ENCODE measurements around the gene TIMP2. TPM values are rescaled to one million over a fixed set of nuclear protein-coding genes. Genes with fewer than 3 reads are reported as not detected.

TIMP2 gene
- total RNA-seq, 1 experiment from 2014 or later, result 29.0 TPM

DNA sequence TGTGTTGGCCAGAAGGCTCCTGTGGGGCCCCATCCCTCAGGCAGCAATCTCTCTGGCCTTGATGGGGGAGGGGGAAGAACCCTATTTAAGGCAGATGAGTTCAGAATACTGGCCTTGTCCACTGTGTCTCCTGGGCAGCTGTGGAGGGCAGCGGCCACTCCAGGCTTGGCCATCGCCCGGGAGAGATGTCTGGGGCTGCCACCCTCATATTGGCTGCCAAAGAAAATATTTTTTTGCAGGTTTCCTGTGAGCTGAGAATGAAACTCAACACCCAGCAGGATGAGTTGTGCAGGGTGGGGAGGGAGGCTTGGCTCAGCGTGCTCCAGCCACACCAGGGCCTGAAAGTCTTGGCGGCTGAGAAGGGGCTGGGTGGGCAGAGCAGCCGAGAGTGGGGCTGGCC lies 14.4 kb upstream of the TIMP2 start:
- no peak overlapping the region for H3K56ac ChIP-seq (ENCODE audit: insufficient read length, low read depth, low read length)
- H3K9me3 ChIP-seq (ENCODE audit: control insufficient read depth, low read depth, low read length), result no peaks in the 10 kb centered on the region
- H3K79me2 ChIP-seq (ENCODE audit: insufficient read depth, low read length), result no peaks in the 10 kb centered on the region
- H3K4me2 ChIP-seq (ENCODE audit: insufficient read depth, insufficient read length, low read length), result no peak overlapping the region
- H3K79me1 ChIP-seq (ENCODE audit: insufficient read depth, low read depth, low read length, poor library complexity, severe bottlenecking), result no peaks in the 10 kb centered on the region
- no peak overlapping the region for H3T11ph ChIP-seq (ENCODE audit: low read length)
- no peak overlapping the region for H4K91ac ChIP-seq (ENCODE audit: insufficient read length, low read depth, low read length)
- no peak overlapping the region for H2BK15ac ChIP-seq (ENCODE audit: low read depth, low read length)
- H2AFZ ChIP-seq (ENCODE audit: low read length), result no peak overlapping the region
- no peak overlapping the region for H2BK5ac ChIP-seq (ENCODE audit: insufficient read length, low read length)
- Mint-ChIP-seq H3K27ac (no peak overlapping the region), H3K4me3 (no peak overlapping the region), H3K36me3 (ENCODE audit: insufficient read depth in 1 of 3, low read depth in 3 of 3) (no peaks in the 10 kb centered on the region), H3K4me1 (peaks cover under 1 to 18% of the 10 kb centered on the region in 2 experiments), H3K27me3 (ENCODE audit: low read depth) (peaks cover 8% of the 10 kb centered on the region), H3K9me3 (no peaks in the 10 kb centered on the region)
- no peak overlapping the region for H4K5ac ChIP-seq (ENCODE audit: insufficient read length, low read depth, low read length)
- H2AK5ac ChIP-seq (ENCODE audit: insufficient read length, low read length), result no peak overlapping the region
- H3K14ac ChIP-seq (ENCODE audit: insufficient read depth, low read length), result no peak overlapping the region
- H3K27me3 ChIP-seq (ENCODE audit: insufficient read depth, low read length), result no peaks in the 10 kb centered on the region
- TF ChIP-seq CTCF (conservative IDR thresholded peaks at IDR 0.05), result no peak
- H2BK120ac ChIP-seq (ENCODE audit: low read depth, low read length, poor library complexity, severe bottlenecking), result no peak overlapping the region
- no peak overlapping the region for H2BK12ac ChIP-seq (ENCODE audit: insufficient read length, low read depth, low read length)
- H3K4me1 ChIP-seq (ENCODE audit: insufficient read depth, low read length), result no peaks in the 10 kb centered on the region
- H4K8ac ChIP-seq (replicated peaks; ENCODE audit: insufficient read length, low read depth, low read length), result no peak overlapping the region
- H4K20me1 ChIP-seq (ENCODE audit: control insufficient read depth, insufficient read depth, insufficient read length), result no peaks in the 10 kb centered on the region
- no peak for DNase-seq
- H2BK20ac ChIP-seq (ENCODE audit: low read depth, low read length, poor library complexity, severe bottlenecking), result no peak overlapping the region
- WGBS (ENCODE audit: extremely low coverage, insufficient read length, low lambda C conversion rate), result no CpG with 5 or more reads among the region's 6 CpGs
- no peak overlapping the region for H3K27ac ChIP-seq (ENCODE audit: insufficient read length, low read depth, low read length)
- H3K23ac ChIP-seq (ENCODE audit: insufficient read length, low read depth, low read length), result no peak overlapping the region
- H3K4ac ChIP-seq (ENCODE audit: low read depth, low read length), result no peak overlapping the region
- H3K23me2 ChIP-seq (ENCODE audit: insufficient read length, low read depth, low read length, poor library complexity, severe bottlenecking), result no peaks in the 10 kb centered on the region
- H3K9ac ChIP-seq (ENCODE audit: extremely low read depth, insufficient read length, low read length), result no peak overlapping the region
- H3K18ac ChIP-seq (ENCODE audit: insufficient read length, low read depth, low read length), result no peak overlapping the region

Data from H9 (cell line).